ENCODE data around the gene HHLA2.
A peak's percentile ranks its signal among the peaks of the same experiment; 100 is the strongest.

HHLA2 gene

GRCh38 chr3:108311797-108312196 is 15.4 kb downstream of the HHLA2 start:
- TF ChIP-seq, protein P1, sequence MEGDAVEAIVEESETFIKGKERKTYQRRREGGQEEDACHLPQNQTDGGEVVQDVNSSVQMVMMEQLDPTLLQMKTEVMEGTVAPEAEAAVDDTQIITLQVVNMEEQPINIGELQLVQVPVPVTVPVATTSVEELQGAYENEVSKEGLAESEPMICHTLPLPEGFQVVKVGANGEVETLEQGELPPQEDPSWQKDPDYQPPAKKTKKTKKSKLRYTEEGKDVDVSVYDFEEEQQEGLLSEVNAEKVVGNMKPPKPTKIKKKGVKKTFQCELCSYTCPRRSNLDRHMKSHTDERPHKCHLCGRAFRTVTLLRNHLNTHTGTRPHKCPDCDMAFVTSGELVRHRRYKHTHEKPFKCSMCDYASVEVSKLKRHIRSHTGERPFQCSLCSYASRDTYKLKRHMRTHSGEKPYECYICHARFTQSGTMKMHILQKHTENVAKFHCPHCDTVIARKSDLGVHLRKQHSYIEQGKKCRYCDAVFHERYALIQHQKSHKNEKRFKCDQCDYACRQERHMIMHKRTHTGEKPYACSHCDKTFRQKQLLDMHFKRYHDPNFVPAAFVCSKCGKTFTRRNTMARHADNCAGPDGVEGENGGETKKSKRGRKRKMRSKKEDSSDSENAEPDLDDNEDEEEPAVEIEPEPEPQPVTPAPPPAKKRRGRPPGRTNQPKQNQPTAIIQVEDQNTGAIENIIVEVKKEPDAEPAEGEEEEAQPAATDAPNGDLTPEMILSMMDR (IDR thresholded peaks at IDR 0.05; ENCODE audit: low read depth, low read length): no peak
- H3K4me3 ChIP-seq (ENCODE audit: low read depth, low read length): no peak overlapping the region
- in situ Hi-C loops (cut with HindIII; ENCODE audit: low sequenced_read_pairs): no loop called here

GRCh38 chr3:108312656-108313055 is 16.3 kb downstream of the HHLA2 start:
- H3K4me3 ChIP-seq (ENCODE audit: low read depth, low read length): no peak overlapping the region
- DNase-seq (ENCODE audit: low read depth, low spot score): peak; percentile 20
- in situ Hi-C loops (cut with HindIII; ENCODE audit: low sequenced_read_pairs): no loop called here
- TF ChIP-seq, protein P1 (IDR thresholded peaks at IDR 0.05; ENCODE audit: low read depth, low read length): no peak

More at GRCh38 chr3:108311797-108312196, 15.4 kb downstream of the HHLA2 start:
- DNase-seq (ENCODE audit: low read depth, low spot score): no peak

GRCh38 chr3:108315767-108316301 is 19.5 kb downstream of the HHLA2 start:
- no peak overlapping the region for H3K4me3 ChIP-seq (ENCODE audit: low read depth, low read length)
- in situ Hi-C loops (cut with HindIII; ENCODE audit: low sequenced_read_pairs): no loop called here
- no peak for DNase-seq (ENCODE audit: low read depth, low spot score)
- TF ChIP-seq, protein P1 (IDR thresholded peaks at IDR 0.05; ENCODE audit: low read depth, low read length): no peak

DNA sequence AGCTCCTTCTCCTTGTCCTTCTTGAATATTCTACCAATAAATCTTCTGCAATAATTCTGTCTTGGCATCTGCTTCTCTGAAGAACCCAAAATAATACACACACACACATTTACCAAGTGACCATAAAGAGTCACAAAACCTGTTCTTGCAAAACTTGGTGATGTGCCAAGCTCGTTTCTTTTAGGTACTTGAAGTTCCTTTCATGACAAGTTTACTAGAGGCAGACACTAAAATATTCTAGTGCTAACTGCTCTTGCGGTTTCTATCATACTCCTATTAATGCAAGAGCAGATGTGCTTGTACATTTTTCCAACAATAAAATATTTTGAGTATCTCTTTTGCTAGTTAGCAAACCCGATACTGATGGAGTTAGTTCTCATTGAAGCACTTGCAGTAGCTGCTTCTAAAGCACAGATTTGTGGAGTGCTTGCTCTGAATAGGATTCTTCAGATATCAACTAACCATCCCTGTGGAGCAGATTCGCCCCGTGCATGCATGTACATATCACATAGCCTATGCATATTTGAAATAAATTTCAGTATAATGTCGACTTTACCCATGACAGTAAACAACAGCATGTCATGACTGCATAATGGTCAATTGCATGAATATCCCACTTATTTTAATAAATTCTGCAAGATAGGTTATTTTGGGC is 23.2 kb downstream of the HHLA2 start:
- TF ChIP-seq, protein P1 (IDR thresholded peaks at IDR 0.05; ENCODE audit: low read depth, low read length): no peak
- no peak for DNase-seq (ENCODE audit: low read depth, low spot score)
- in situ Hi-C loops (cut with HindIII; ENCODE audit: low sequenced_read_pairs): no loop called here
- no peak overlapping the region for H3K4me3 ChIP-seq (ENCODE audit: low read depth, low read length)

GRCh38 chr3:108320746-108321350 is 24.5 kb downstream of the HHLA2 start:
- DNase-seq (ENCODE audit: low read depth, low spot score): no peak
- TF ChIP-seq, protein P1 (IDR thresholded peaks at IDR 0.05; ENCODE audit: low read depth, low read length): no peak
- in situ Hi-C loops (cut with HindIII; ENCODE audit: low sequenced_read_pairs): no loop called here
- no peak overlapping the region for H3K4me3 ChIP-seq (ENCODE audit: low read depth, low read length)

GRCh38 chr3:108322352-108322751 is 26.0 kb downstream of the HHLA2 start:
- TF ChIP-seq, protein P1 (IDR thresholded peaks at IDR 0.05; ENCODE audit: low read depth, low read length): no peak
- in situ Hi-C loops (cut with HindIII; ENCODE audit: low sequenced_read_pairs): no loop called here
- no peak overlapping the region for H3K4me3 ChIP-seq (ENCODE audit: low read depth, low read length)
- no peak for DNase-seq (ENCODE audit: low read depth, low spot score)

Data from astrocyte of the spinal cord (primary cell).